ENCODE data around the gene NPHS1. TPM values are rescaled to one million over a fixed set of nuclear protein-coding genes. Genes with fewer than 3 reads are reported as not detected.

Gene NPHS1
- total RNA-seq, 1 experiment from 2014 or later = not detected

GRCh38 chr19:35791814-35792279 is 60.5 kb downstream of the NPHS1 start:
- no peaks in the 10 kb centered on the region for H3K36me3 ChIP-seq (ENCODE audit: insufficient read depth, low read length, poor library complexity, severe bottlenecking)
- intact Hi-C loops (cut with micrococcal nuclease; ENCODE audit: unreplicated experiment) = no loop called here

GRCh38 chr19:35790981-35791813 is 61.1 kb downstream of the NPHS1 start:
- Histone ChIP-seq H3K27me3 (replicated peaks; ENCODE audit: insufficient read depth, low read depth, low read length, poor library complexity) (no peaks in the 10 kb centered on the region), H3K27ac (ENCODE audit: low read depth, low read length, poor library complexity, severe bottlenecking) (no peak overlapping the region), H3K4me1 (ENCODE audit: insufficient read depth, low read length, poor library complexity, severe bottlenecking) (no peaks in the 10 kb centered on the region), H3K4me3 (ENCODE audit: low read depth, low read length, poor library complexity, severe bottlenecking) (no peak overlapping the region), H3K9me3 (ENCODE audit: low read depth, low read length, poor library complexity, severe bottlenecking) (no peaks in the 10 kb centered on the region), H3K36me3 (ENCODE audit: insufficient read depth, low read length, poor library complexity, severe bottlenecking) (no peaks in the 10 kb centered on the region)
- no TSS peak for BruUV-seq (replicated peaks)
- intact Hi-C loops (cut with micrococcal nuclease; ENCODE audit: unreplicated experiment) = no loop called here
- ChIA-PET CTCF (no interaction called here), POLR2A (ENCODE audit: low non-redundant PET) (no interaction called here)
- DNase-seq (ENCODE audit: low spot score) = no peak
- TF ChIP-seq EZH2 (IDR thresholded peaks at IDR 0.05; ENCODE audit: borderline replicate concordance, low read depth, low read length, poor library complexity, severe bottlenecking) (no peak), CTCF (conservative IDR thresholded peaks at IDR 0.05; ENCODE audit: low read depth, low read length) (no peak)

More at GRCh38 chr19:35791814-35792279, 60.5 kb downstream of the NPHS1 start:
- peaks cover 4% of the 10 kb centered on the region for H3K27me3 ChIP-seq (replicated peaks; ENCODE audit: insufficient read depth, low read depth, low read length, poor library complexity)
- no peak overlapping the region for H3K27ac ChIP-seq (ENCODE audit: low read depth, low read length, poor library complexity, severe bottlenecking)
- H3K9me3 ChIP-seq (ENCODE audit: low read depth, low read length, poor library complexity, severe bottlenecking) = no peaks in the 10 kb centered on the region
- no peaks in the 10 kb centered on the region for H3K4me1 ChIP-seq (ENCODE audit: insufficient read depth, low read length, poor library complexity, severe bottlenecking)
- no TSS peak for BruUV-seq (replicated peaks)
- no peak for DNase-seq (ENCODE audit: low spot score)
- POLR2A ChIA-PET (ENCODE audit: low non-redundant PET) = no interaction called here
- TF ChIP-seq CTCF (conservative IDR thresholded peaks at IDR 0.05; ENCODE audit: low read depth, low read length) = no peak
- TF ChIP-seq EZH2 (IDR thresholded peaks at IDR 0.05; ENCODE audit: borderline replicate concordance, low read depth, low read length, poor library complexity, severe bottlenecking) = no peak
- no peak overlapping the region for H3K4me3 ChIP-seq (ENCODE audit: low read depth, low read length, poor library complexity, severe bottlenecking)
- CTCF ChIA-PET = no interaction called here

- Histone ChIP-seq H3K27ac (ENCODE audit: low read depth, low read length, poor library complexity, severe bottlenecking) (no peak overlapping the region), H3K27me3 (replicated peaks; ENCODE audit: insufficient read depth, low read depth, low read length, poor library complexity) (no peaks in the 10 kb centered on the region), H3K4me3 (ENCODE audit: low read depth, low read length, poor library complexity, severe bottlenecking) (no peak overlapping the region), H3K9me3 (ENCODE audit: low read depth, low read length, poor library complexity, severe bottlenecking) (no peaks in the 10 kb centered on the region), H3K36me3 (ENCODE audit: insufficient read depth, low read length, poor library complexity, severe bottlenecking) (no peaks in the 10 kb centered on the region), H3K4me1 (ENCODE audit: insufficient read depth, low read length, poor library complexity, severe bottlenecking) (no peaks in the 10 kb centered on the region)
- intact Hi-C loops (cut with micrococcal nuclease; ENCODE audit: unreplicated experiment) = no loop called here
- POLR2A ChIA-PET (ENCODE audit: low non-redundant PET) = no interaction called here
- CTCF ChIA-PET = no interaction called here
- DNase-seq (ENCODE audit: low spot score) = no peak
- BruUV-seq (replicated peaks) = no TSS peak
- no peak for TF ChIP-seq CTCF (conservative IDR thresholded peaks at IDR 0.05; ENCODE audit: low read depth, low read length)
- no peak for TF ChIP-seq EZH2 (IDR thresholded peaks at IDR 0.05; ENCODE audit: borderline replicate concordance, low read depth, low read length, poor library complexity, severe bottlenecking)
Measured at GRCh38 chr19:35789978-35790944, 62.0 kb downstream of the NPHS1 start.
